PC-3 (cell line): ENCODE results near the gene ULK4. TPM values are rescaled to one million over a fixed set of nuclear protein-coding genes. Genes with fewer than 3 reads are reported as not detected.

Experiments
- ATAC-seq: fragments of 200-7000 bp; cut with Tn5 transposase; 2 replicates; pipeline ENCODE4 v1.9.1; 2020; ENCODE audit warnings: mild to moderate bottlenecking, moderate library complexity
- BruUV-seq: library from RNA; stranded (reverse); fragments of 400-500 nt; replicated peaks from 2 replicates; lab custom pipeline; 2021; lab: Mats Ljungman, UMichigan
- CTCF ChIA-PET: fragments of 300-600 bp; sonication (Branson Sonifier 250); formaldehyde crosslinking; loops from one replicate; lab custom pipeline; 2022; ENCODE audit warnings: antibody characterized with exemption; lab: Charles Lee
- POLR2A ChIA-PET: fragments of 300-600 bp; sonication (Branson Sonifier 250); formaldehyde crosslinking; loops from one replicate; lab custom pipeline; 2022; ENCODE audit warnings: antibody characterized with exemption; ENCODE audit not compliant: unreplicated experiment; lab: Charles Lee
- DNase-seq: peaks from one replicate; pipeline ENCODE4 v3.0.0-alpha.2; 2015
- H2AFZ ChIP-seq: fragments of 300-600 bp; sonication (generic); 2 replicates; pipeline ENCODE4 v1.6.0; 2016; ENCODE audit warnings: antibody characterized with exemption, low read length
- H3F3A ChIP-seq: fragments of 300-600 bp; sonication (generic); one replicate; pipeline ENCODE4 v1.6.0; 2017; ENCODE audit warnings: antibody characterized with exemption, low read length, control low read depth, mild to moderate bottlenecking; ENCODE audit not compliant: unreplicated experiment
- H3K27ac ChIP-seq: fragments of 300-600 bp; sonication (generic); 2 replicates; pipeline ENCODE4 v1.5.1; 2016; ENCODE audit warnings: mild to moderate bottlenecking, low read length
- H3K27me3 ChIP-seq: fragments of 300-600 bp; sonication (generic); 2 replicates; pipeline ENCODE4 v1.6.1; 2016; ENCODE audit warnings: low read length, mixed read lengths
- H3K36me3 ChIP-seq: fragments of 300-600 bp; sonication (generic); 2 replicates; pipeline ENCODE4 v1.6.1; 2016; ENCODE audit warnings: low read depth, mixed run types, low read length, mixed read lengths
- H3K4me1 ChIP-seq: fragments of 300-600 bp; sonication (generic); 2 replicates; pipeline ENCODE4 v1.5.1; 2016; ENCODE audit warnings: low read length; ENCODE audit not compliant: insufficient read depth
- H3K4me2 ChIP-seq: fragments of 300-600 bp; sonication (generic); 2 replicates; pipeline ENCODE4 v1.6.0; 2016; ENCODE audit warnings: low read length
- H3K4me3 ChIP-seq: fragments of 300-600 bp; sonication (generic); 2 replicates; pipeline ENCODE4 v1.5.1; 2016; ENCODE audit warnings: mild to moderate bottlenecking, low read length, mixed read lengths
- H3K79me2 ChIP-seq: fragments of 300-600 bp; sonication (generic); 2 replicates; pipeline ENCODE4 v1.6.1; 2017; ENCODE audit warnings: low read length, mixed read lengths
- H3K9ac ChIP-seq: fragments of 300-600 bp; sonication (generic); 2 replicates; pipeline ENCODE4 v1.6.0; 2016; ENCODE audit warnings: mild to moderate bottlenecking, low read length
- H3K9me2 ChIP-seq: fragments of 300-600 bp; sonication (generic); replicated peaks from 2 replicates; pipeline ENCODE4 v1.6.1; 2016; ENCODE audit warnings: mixed run types, low read length, mixed read lengths
- H3K9me3 ChIP-seq: fragments of 300-600 bp; sonication (generic); 2 replicates; pipeline ENCODE4 v1.6.1; 2016; ENCODE audit warnings: low read length, mixed read lengths
- H4K20me1 ChIP-seq: fragments of 300-600 bp; sonication (generic); 2 replicates; pipeline ENCODE4 v1.6.1; 2016; ENCODE audit warnings: low read length, mixed read lengths
- EZH2 ChIP-seq: fragments of 300-600 bp; sonication (generic); IDR thresholded peaks from one replicate; pipeline ENCODE4 v1.6.1; 2017; ENCODE audit warnings: antibody characterized with exemption, mild to moderate bottlenecking, low read length; ENCODE audit not compliant: unreplicated experiment
- EZH2phosphoT487 ChIP-seq: fragments of 300-600 bp; sonication (generic); IDR thresholded peaks from 2 replicates; pipeline ENCODE4 v1.6.1; 2018; ENCODE audit warnings: mild to moderate bottlenecking, antibody characterized with exemption, low read length, borderline replicate concordance
- intact Hi-C: fragments of 100-400 bp; cut with micrococcal nuclease; formaldehyde crosslinking; loops from 2 replicates; pipeline ENCODE4 v1.9.0; 2023
- total RNA-seq: library from RNA; depleted of rRNA; stranded (reverse); fragments of >200 nt; gene quantifications from 2 replicates; pipeline ENCODE4 v1.2.3, GENCODE V29; 2014
- TF ChIP-seq, protein P1 (sequence below): fragments of 300-600 bp; sonication (generic); conservative IDR thresholded peaks from 2 replicates; pipeline ENCODE4 v1.5.1; 2017; ENCODE audit warnings: antibody characterized with exemption, low read depth, mild to moderate bottlenecking, low read length

The ULK4 gene
- total RNA-seq, 1 experiment from 2014 or later: 4.8 TPM

DNA sequence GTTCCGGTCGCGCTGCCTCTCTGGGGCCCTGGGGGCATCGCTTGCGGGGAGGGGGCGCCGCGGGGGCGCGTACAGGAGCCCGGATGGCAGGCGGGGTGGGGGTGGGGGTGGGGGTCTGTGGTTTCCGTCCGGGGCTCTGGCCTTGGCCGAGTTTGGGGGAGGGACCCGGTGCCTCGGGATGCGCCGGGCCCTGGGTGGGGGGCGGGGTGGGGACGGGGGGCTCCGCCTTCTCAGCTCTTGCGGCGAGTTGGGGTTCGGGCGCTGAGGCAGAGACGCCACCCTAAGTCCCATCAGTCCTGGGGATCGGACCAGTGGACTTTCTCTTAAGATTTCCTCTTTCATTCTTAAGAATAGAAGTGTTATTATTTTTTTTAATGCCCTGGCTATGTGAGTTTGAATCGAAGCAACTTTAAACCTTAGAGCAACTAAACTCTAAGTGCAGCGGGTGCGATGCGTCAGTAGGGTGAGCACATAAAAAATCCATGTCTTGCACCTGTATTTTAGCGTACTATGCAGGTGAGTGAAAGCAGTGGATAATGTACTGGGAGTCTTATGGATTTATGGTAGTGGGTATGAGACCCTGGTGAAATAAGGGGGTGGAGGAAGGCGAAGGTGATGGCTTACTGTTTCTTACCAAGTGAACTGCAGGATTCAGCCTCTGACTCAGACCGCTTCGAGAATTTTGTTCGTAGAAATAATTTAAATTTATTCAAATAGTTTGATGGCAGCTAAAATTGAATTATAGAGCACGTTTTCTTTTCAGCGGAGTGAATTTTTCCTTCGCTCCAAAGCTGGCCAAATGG, 761.8 kb downstream of the ULK4 start:
- no peaks in the 10 kb centered on the region for H3K27me3 ChIP-seq
- ATAC-seq: peak; percentile 14
- H3K9me3 ChIP-seq: no peaks in the 10 kb centered on the region
- ChIA-PET POLR2A (no interaction called here), CTCF (no interaction called here)
- intact Hi-C loops: loop anchor here (1.0 to 5.0 kb wide), 6 partner anchors 67 to 682 kb away; no protein-coding TSS in a partner anchor
- peak overlapping the region; percentile 90 for H3K4me3 ChIP-seq
- TF ChIP-seq, protein P1, sequence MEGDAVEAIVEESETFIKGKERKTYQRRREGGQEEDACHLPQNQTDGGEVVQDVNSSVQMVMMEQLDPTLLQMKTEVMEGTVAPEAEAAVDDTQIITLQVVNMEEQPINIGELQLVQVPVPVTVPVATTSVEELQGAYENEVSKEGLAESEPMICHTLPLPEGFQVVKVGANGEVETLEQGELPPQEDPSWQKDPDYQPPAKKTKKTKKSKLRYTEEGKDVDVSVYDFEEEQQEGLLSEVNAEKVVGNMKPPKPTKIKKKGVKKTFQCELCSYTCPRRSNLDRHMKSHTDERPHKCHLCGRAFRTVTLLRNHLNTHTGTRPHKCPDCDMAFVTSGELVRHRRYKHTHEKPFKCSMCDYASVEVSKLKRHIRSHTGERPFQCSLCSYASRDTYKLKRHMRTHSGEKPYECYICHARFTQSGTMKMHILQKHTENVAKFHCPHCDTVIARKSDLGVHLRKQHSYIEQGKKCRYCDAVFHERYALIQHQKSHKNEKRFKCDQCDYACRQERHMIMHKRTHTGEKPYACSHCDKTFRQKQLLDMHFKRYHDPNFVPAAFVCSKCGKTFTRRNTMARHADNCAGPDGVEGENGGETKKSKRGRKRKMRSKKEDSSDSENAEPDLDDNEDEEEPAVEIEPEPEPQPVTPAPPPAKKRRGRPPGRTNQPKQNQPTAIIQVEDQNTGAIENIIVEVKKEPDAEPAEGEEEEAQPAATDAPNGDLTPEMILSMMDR: no peak
- TF ChIP-seq EZH2phosphoT487 (no peak), EZH2 (no peak)
- H3K9ac ChIP-seq: peak overlapping the region; percentile 92
- H3K9me2 ChIP-seq: no peaks in the 10 kb centered on the region
- TSS peak; percentile 36 for BruUV-seq
- peaks cover 56% of the 10 kb centered on the region for H3K79me2 ChIP-seq
- H3F3A ChIP-seq: no peaks in the 10 kb centered on the region
- peak; percentile 46 for DNase-seq
- no peak overlapping the region for H2AFZ ChIP-seq
- H3K4me2 ChIP-seq: peak overlapping the region; percentile 96
- no peaks in the 10 kb centered on the region for H3K36me3 ChIP-seq
- H4K20me1 ChIP-seq: peaks cover 50% of the 10 kb centered on the region
- H3K4me1 ChIP-seq: peaks cover 27% of the 10 kb centered on the region
- peak overlapping the region; percentile 60; the same call in 1 of the 2 replicates for H3K27ac ChIP-seq

DNA sequence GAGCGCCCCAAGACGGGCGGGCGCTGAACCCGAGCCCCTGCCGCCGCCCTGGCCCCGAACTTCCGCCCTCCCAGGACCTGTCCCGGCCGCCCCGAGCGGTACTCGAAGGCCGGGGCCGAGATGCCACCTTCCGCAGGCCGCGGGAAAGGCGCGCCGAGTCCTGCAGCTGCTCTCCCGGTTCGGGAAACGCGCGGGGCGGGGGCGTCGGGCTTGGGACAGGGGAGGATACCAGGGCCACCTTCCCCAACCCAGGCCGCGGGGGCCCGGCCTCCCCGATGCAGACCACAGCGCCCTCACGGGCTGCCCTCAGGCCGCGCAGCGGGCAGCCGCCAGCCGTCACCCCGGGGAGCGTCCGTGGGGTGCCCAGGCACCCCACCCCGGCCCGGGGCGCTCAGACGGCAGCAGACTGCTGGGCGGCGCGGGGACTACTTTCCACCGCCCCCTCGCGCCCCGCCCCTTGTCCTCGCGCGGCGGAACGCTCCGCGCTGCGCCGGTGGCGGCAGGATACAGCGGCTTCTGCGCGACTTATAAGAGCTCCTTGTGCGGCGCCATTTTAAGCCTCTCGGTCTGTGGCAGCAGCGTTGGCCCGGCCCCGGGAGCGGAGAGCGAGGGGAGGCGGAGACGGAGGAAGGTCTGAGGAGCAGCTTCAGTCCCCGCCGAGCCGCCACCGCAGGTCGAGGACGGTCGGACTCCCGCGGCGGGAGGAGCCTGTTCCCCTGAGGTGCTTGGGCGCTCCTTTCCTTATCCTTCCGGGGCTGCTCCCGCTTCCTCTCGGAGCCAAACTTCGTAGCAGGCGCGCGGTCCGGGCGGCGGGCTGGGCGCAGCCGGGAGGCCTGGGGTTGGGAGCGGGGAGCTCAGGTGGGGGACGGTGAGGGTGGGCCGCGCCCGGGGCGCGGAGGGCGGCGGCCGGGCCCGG, 762.7 kb downstream of the ULK4 start, which contains the start of gene CTNNB1:
CTNNB1 (plus strand) TSS at position 556 of the 916 bp plus-strand sequence. CDS start 24,564 bp downstream, outside the sequence.
- Histone ChIP-seq H3K9me2 (no peaks in the 10 kb centered on the region), H3K9ac (peak within 1 kb of the TSS; percentile 92), H3K4me3 (peak within 1 kb of the TSS; percentile 90), H2AFZ (peak within 1 kb of the TSS; percentile 87), H3K79me2 (peaks cover 47% of the 10 kb centered on the region), H3K4me2 (peak within 1 kb of the TSS; percentile 96), H3K9me3 (no peaks in the 10 kb centered on the region), H3K4me1 (peaks cover 27% of the 10 kb centered on the region), H3K36me3 (no peaks in the 10 kb centered on the region), H3F3A (no peaks in the 10 kb centered on the region), H3K27ac (peak within 1 kb of the TSS; percentile 60), H3K27me3 (no peaks in the 10 kb centered on the region), H4K20me1 (peaks cover 41% of the 10 kb centered on the region)
- BruUV-seq: no TSS peak
- ChIA-PET POLR2A (interaction anchor here (0.5 to 0.7 kb wide), 5 partner anchors 18 to 135 kb away, joined by 3 to 5 read pairs (median 3); no protein-coding TSS in a partner anchor), CTCF (no interaction called here)
- peak; percentile 91 for DNase-seq
- ATAC-seq: peak; percentile 69
- TF ChIP-seq, protein P1: no peak
- TF ChIP-seq EZH2phosphoT487: no peak
- no peak for TF ChIP-seq EZH2
- intact Hi-C loops: no loop called here
